H7 (cell line): ENCODE results near the gene PIERCE2. TPM values are rescaled to one million over a fixed set of nuclear protein-coding genes. Genes with fewer than 3 reads are reported as not detected.

Experiments
- DNase-seq: peaks from one replicate; pipeline ENCODE4 v3.0.0; 2012
- H3K27me3 ChIP-seq: 2 replicates; pipeline ENCODE4 v1.6.0; 2011; ENCODE audit warnings: mild to moderate bottlenecking, low read length; ENCODE audit not compliant: control insufficient read depth, insufficient read depth
- H3K36me3 ChIP-seq: replicated peaks from 2 replicates; pipeline ENCODE4 v1.5.1; 2011; ENCODE audit warnings: low read length; ENCODE audit not compliant: control insufficient read depth, insufficient read depth
- H3K4me3 ChIP-seq: 2 replicates; pipeline ENCODE4 v1.5.1; 2011; ENCODE audit warnings: low read depth, mild to moderate bottlenecking, control low read depth, low read length, moderate library complexity; ENCODE audit not compliant: insufficient read depth
- total RNA-seq: library from RNA; depleted of rRNA; stranded (reverse); fragments of >200 nt; shearing (Covaris generic); gene quantifications from 2 replicates; pipeline ENCODE4 v1.2.3, GENCODE V29; 2014; rRNA removed

PIERCE2 gene
- total RNA-seq, 1 experiment from 2014 or later = 3.1 TPM

DNA sequence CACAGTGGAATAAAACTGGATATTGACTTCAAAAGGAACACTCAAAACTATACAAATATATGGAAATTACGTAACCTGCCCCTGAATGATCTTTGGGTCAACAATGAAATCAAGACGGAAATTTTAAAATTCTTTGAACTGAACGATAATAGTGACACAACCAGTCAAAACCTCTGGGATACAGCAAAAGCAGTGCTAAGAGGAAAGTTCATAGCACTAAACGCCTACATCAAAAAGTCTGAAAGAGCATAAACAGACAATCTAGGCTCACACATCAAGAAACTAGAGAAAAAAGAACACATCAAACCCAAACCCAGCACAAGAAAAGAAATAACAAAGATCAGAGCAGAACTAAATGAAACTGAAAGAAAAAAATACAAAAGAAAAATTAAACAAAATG, 53.2 kb downstream of the PIERCE2 start:
- no peak for DNase-seq
- no peaks in the 10 kb centered on the region for H3K36me3 ChIP-seq
- H3K4me3 ChIP-seq = no peak overlapping the region

GRCh38 chr15:55468321-55468720, 60.0 kb downstream of the PIERCE2 start:
- no peak for DNase-seq
- H3K4me3 ChIP-seq = no peak overlapping the region

More for the DNA sequence above, 53.2 kb downstream of the PIERCE2 start:
- H3K27me3 ChIP-seq = no peaks in the 10 kb centered on the region

More at GRCh38 chr15:55468321-55468720, 60.0 kb downstream of the PIERCE2 start:
- H3K27me3 ChIP-seq = no peaks in the 10 kb centered on the region
- no peaks in the 10 kb centered on the region for H3K36me3 ChIP-seq

Other genes with a start within 250 kb of the PIERCE2 start
- 106 and 117 TPM in 2 replicates for gene RSL24D1, start 211.6 kb upstream of the PIERCE2 start, total RNA-seq
- 0.90 and 1.5 TPM in 2 replicates for gene RAB27A, start 118.7 kb upstream of the PIERCE2 start, total RNA-seq
- 18.8 and 20.1 TPM in 2 replicates for gene PIGBOS1, start 89.4 kb upstream of the PIERCE2 start, total RNA-seq
- 7.1 and 10.1 TPM in 2 replicates for gene PIGB, start 89.3 kb upstream of the PIERCE2 start, total RNA-seq
- 14.3 and 23.8 TPM in 2 replicates for gene CCPG1, start 136 bp upstream of the PIERCE2 start, total RNA-seq
- 0.48 and 1.1 TPM in 2 replicates for gene DNAAF4, start 99.7 kb downstream of the PIERCE2 start, total RNA-seq
- gene PYGO1, start 179.8 kb downstream of the PIERCE2 start, total RNA-seq = 0.24 and 0.59 TPM in 2 replicates